ENCODE data around the gene SHOC1. TPM values are rescaled to one million over a fixed set of nuclear protein-coding genes. Genes with fewer than 3 reads are reported as not detected.

Gene SHOC1
- total RNA-seq, 1 donor from 2014 or later = not detected

GRCh38 chr9:111752455-111752854 lies 42.3 kb downstream of the SHOC1 start:
- Histone ChIP-seq H4K20me1 (ENCODE audit: insufficient read depth, low read length) (no peaks in the 10 kb centered on the region), H3K79me2 (ENCODE audit: insufficient read depth, low read length) (no peaks in the 10 kb centered on the region), H2AFZ (ENCODE audit: low read depth, low read length) (no peak overlapping the region), H3K9ac (ENCODE audit: low read length) (no peak overlapping the region), H3K9me3 (ENCODE audit: insufficient read depth, low read depth, low read length) (no peaks in the 10 kb centered on the region), H3K27me3 (ENCODE audit: insufficient read depth, low read length) (no peaks in the 10 kb centered on the region), H3K36me3 (ENCODE audit: insufficient read depth, low read length) (no peaks in the 10 kb centered on the region), H3K4me1 (ENCODE audit: insufficient read depth, low read length) (no peaks in the 10 kb centered on the region), H3K4me2 (ENCODE audit: low read length) (no peak overlapping the region), H3K27ac (ENCODE audit: low read depth, low read length) (no peak overlapping the region), H3K4me3 (ENCODE audit: insufficient read depth, low read depth, low read length) (no peak overlapping the region)
- H3K9me3 Mint-ChIP-seq (ENCODE audit: unreplicated experiment) = peaks cover 20% of the 10 kb centered on the region
- DNase-seq (ENCODE audit: low read depth) = peak; percentile 38
- FAIRE-seq = peak; percentile 5
- H3K27me3 Mint-ChIP-seq (ENCODE audit: low read depth, unreplicated experiment) = no peaks in the 10 kb centered on the region
- H3K36me3 Mint-ChIP-seq (ENCODE audit: low read depth, unreplicated experiment) = peaks cover 8% of the 10 kb centered on the region
- H3K27ac Mint-ChIP-seq (ENCODE audit: unreplicated experiment) = no peak overlapping the region
- no peak overlapping the region for H3K4me3 Mint-ChIP-seq (ENCODE audit: unreplicated experiment)
- TF ChIP-seq CTCF (IDR thresholded peaks at IDR 0.05; ENCODE audit: insufficient read depth, low read depth, low read length) = no peak
- TF ChIP-seq EZH2 (IDR thresholded peaks at IDR 0.05; ENCODE audit: insufficient read depth, low read length) = no peak
- H3K4me1 Mint-ChIP-seq (ENCODE audit: low read depth, unreplicated experiment) = no peaks in the 10 kb centered on the region

Other genes starting within 250 kb of the SHOC1 start
- gene PTGR1, start 195.3 kb downstream of the SHOC1 start, total RNA-seq = 36.9 and 43.5 TPM in 2 replicates
- gene DNAJC25, start 163.6 kb downstream of the SHOC1 start, total RNA-seq = 11.6 and 12.2 TPM in 2 replicates
- 29.4 and 29.6 TPM in 2 replicates for gene GNG10, start 133.3 kb downstream of the SHOC1 start, total RNA-seq
- 130 and 166 TPM in 2 replicates for gene UGCG, start 101.9 kb upstream of the SHOC1 start, total RNA-seq

All from astrocyte (in vitro differentiated cells and primary cell).